ENCODE measurements around the gene PIK3C2B. TPM values are rescaled to one million over a fixed set of nuclear protein-coding genes. Genes with fewer than 3 reads are reported as not detected.

Gene PIK3C2B
- total RNA-seq, 4 donors from 2014 or later = 61.9 to 181 (median 88.8) TPM

- Histone ChIP-seq H3K27me3 (no peaks in the 10 kb centered on the region), H3K9me3 (no peaks in the 10 kb centered on the region), H3K4me1 (peaks cover 0 to 21% (median 15%) of the 10 kb centered on the region in 4 donors), H3K36me3 (no peaks in the 10 kb centered on the region), H3K4me3 (peak overlapping the region; percentile 2 to 64 (median 42)), H3K27ac (peak overlapping the region; percentile 89 to 91 (median 90))
- DNase-seq = no peak
- intact Hi-C loops (cut with DNase I; ENCODE audit: low total_unique reads) = no loop called here
- 0% methylated on average over 4 of the region's 4 CpGs for WGBS, 2 donors (ENCODE audit: low coverage in 1 of 2)
- TF ChIP-seq POLR2A (IDR thresholded peaks at IDR 0.05) (no peak), POLR2AphosphoS5 (IDR thresholded peaks at IDR 0.05) (no peak), EP300 (IDR thresholded peaks at IDR 0.05; ENCODE audit: low read depth) (no peak), CTCF (IDR thresholded peaks at IDR 0.05) (no peak)
- in situ Hi-C loops (cut with MboI; ENCODE audit: low pct_ligation_motif_present in 1 of 4, low pct_unique_long_range_greater_than_20kb in 1 of 4, low sequenced_read_pairs in 3 of 4) = loop anchor here in 1 of 4 donors (10.0 kb wide), 1 partner anchor 61 kb away; no protein-coding TSS in a partner anchor
Observed at GRCh38 chr1:204505674-204506200, 11.1 kb upstream of the PIK3C2B start.

- intact Hi-C loops (cut with DNase I; ENCODE audit: low total_unique reads) (loop anchor here (2.0 to 5.0 kb wide), 2 partner anchors 57 to 72 kb away; no protein-coding TSS in a partner anchor), in situ Hi-C loops (cut with MboI; ENCODE audit: low pct_ligation_motif_present in 1 of 4, low pct_unique_long_range_greater_than_20kb in 1 of 4, low sequenced_read_pairs in 3 of 4) (loop anchor here (5.0 to 10.0 kb wide), 3 partner anchors 57 to 62 kb away; no protein-coding TSS in a partner anchor)
- Histone ChIP-seq H3K27ac (no peak overlapping the region), H3K27me3 (no peaks in the 10 kb centered on the region), H3K4me1 (peaks cover 0 to 21% (median 15%) of the 10 kb centered on the region in 4 donors), H3K4me3 (no peak overlapping the region), H3K36me3 (no peaks in the 10 kb centered on the region), H3K9me3 (no peaks in the 10 kb centered on the region)
- WGBS, 2 donors (ENCODE audit: low coverage in 1 of 2) = 83 to 90% methylated on average over 4 of the region's 4 CpGs
- DNase-seq = no peak
- TF ChIP-seq POLR2AphosphoS5 (IDR thresholded peaks at IDR 0.05) (no peak), EP300 (IDR thresholded peaks at IDR 0.05; ENCODE audit: low read depth) (no peak), CTCF (IDR thresholded peaks at IDR 0.05) (no peak), POLR2A (IDR thresholded peaks at IDR 0.05) (no peak)
Observed at GRCh38 chr1:204503913-204504519, 9.4 kb upstream of the PIK3C2B start.

GRCh38 chr1:204503122-204503912 lies 8.7 kb upstream of the PIK3C2B start:
- Histone ChIP-seq H3K27ac (no peak overlapping the region), H3K9me3 (no peaks in the 10 kb centered on the region), H3K4me3 (no peak overlapping the region), H3K4me1 (peaks cover 0 to 21% (median 15%) of the 10 kb centered on the region in 4 donors), H3K27me3 (no peaks in the 10 kb centered on the region), H3K36me3 (no peaks in the 10 kb centered on the region)
- DNase-seq = no peak
- 23 to 24% methylated on average over 7 of the region's 7 CpGs for WGBS, 2 donors (ENCODE audit: low coverage in 1 of 2)
- intact Hi-C loops (cut with DNase I; ENCODE audit: low total_unique reads) = loop anchor here (2.0 to 5.0 kb wide), 2 partner anchors 57 to 71 kb away; no protein-coding TSS in a partner anchor
- in situ Hi-C loops (cut with MboI; ENCODE audit: low pct_ligation_motif_present in 1 of 4, low pct_unique_long_range_greater_than_20kb in 1 of 4, low sequenced_read_pairs in 3 of 4) = loop anchor here (5.0 to 10.0 kb wide), 3 partner anchors 56 to 61 kb away; no protein-coding TSS in a partner anchor
- no peak for TF ChIP-seq EP300 (IDR thresholded peaks at IDR 0.05; ENCODE audit: low read depth)
- peak; percentile 69 to 94 (median 81) for TF ChIP-seq CTCF (IDR thresholded peaks at IDR 0.05)
- no peak for TF ChIP-seq POLR2A (IDR thresholded peaks at IDR 0.05)

GRCh38 chr1:204502241-204502640 lies 7.6 kb upstream of the PIK3C2B start:
- in situ Hi-C loops (cut with MboI; ENCODE audit: low pct_ligation_motif_present in 1 of 4, low pct_unique_long_range_greater_than_20kb in 1 of 4, low sequenced_read_pairs in 3 of 4) = loop anchor here (5.0 to 10.0 kb wide), 3 partner anchors 55 to 60 kb away; no protein-coding TSS in a partner anchor
- 73 to 83% methylated on average over 2 to 6 of the region's 6 CpGs for WGBS, 2 donors (ENCODE audit: low coverage in 1 of 2)

More at GRCh38 chr1:204502241-204502640, 7.6 kb upstream of the PIK3C2B start:
- Histone ChIP-seq H3K27me3 (no peaks in the 10 kb centered on the region), H3K36me3 (no peaks in the 10 kb centered on the region), H3K4me1 (peaks cover 0 to 14% (median 8%) of the 10 kb centered on the region in 4 donors), H3K4me3 (no peak overlapping the region), H3K27ac (no peak overlapping the region), H3K9me3 (no peaks in the 10 kb centered on the region)
- intact Hi-C loops (cut with DNase I; ENCODE audit: low total_unique reads) = loop anchor here (2.0 to 5.0 kb wide), 2 partner anchors 55 to 70 kb away; no protein-coding TSS in a partner anchor
- no peak for TF ChIP-seq POLR2AphosphoS5 (IDR thresholded peaks at IDR 0.05)
- no peak for TF ChIP-seq POLR2A (IDR thresholded peaks at IDR 0.05)
- TF ChIP-seq EP300 (IDR thresholded peaks at IDR 0.05; ENCODE audit: low read depth) = no peak
- TF ChIP-seq CTCF (IDR thresholded peaks at IDR 0.05) = no peak
- no peak for DNase-seq

Data from transverse colon (tissue), 4 donors.